A549 treated with dexamethasone at 1 μM for 4 hours (cell line): ENCODE results near the gene MAFG. TPM values are rescaled to one million over a fixed set of nuclear protein-coding genes. Genes with fewer than 3 reads are reported as not detected.

Experiments used
- total RNA-seq: library from RNA; stranded (reverse); fragments of 200-300 nt; extraction: Qiagen RNA extraction; gene quantifications from 5 replicates; pipeline ENCODE4 v1.2.3, GENCODE V29; 2022

MAFG gene
- total RNA-seq, result 19.5 to 29.0 TPM (median 25.9 TPM) in 5 replicates

DNA sequence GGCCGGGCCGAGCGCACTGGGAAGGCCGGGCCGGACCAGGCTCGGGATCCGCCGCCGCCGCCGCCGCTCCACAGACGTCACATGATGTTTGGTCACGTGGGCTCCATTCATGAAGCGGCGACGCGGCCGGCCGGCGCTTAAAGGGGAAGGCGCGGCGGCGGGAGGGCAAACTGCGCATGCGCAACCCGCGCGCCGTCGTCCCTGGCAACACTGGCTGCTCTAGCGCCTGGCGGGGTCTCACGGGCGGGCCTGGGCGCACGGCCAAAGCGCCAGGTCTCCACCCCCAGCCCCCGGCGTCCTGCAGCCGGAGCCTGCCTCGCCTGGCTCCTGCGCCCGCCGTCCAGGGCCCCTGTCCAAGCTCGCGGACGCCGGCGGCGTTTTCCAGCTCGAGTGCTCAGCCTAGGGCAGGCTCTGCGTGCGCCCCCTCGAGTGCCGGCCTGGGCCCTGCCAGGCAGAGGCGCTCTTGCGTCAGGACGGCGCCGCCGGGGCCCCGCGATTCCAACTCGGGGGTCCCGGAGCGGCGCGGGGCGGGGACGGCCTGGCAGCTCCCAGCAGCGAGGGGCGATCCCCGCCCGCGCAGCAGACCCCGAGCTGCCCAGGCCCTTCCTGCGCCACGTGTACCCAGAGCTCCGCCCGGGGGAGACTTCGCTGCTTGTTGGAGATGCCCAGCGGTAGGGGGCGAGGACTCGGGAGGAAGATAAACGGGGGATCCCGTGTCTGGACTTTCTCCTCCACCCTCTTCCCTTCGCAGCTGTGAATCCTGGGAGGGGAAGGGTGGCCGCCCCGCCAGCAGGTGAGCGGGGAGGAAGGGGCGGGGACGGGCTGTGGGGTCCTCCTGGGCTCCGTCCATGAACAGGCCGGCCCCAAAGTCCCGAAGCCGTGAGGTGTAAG is at the start of gene MAFG:
TSS of gene MAFG (minus strand) at position 83 of the 891 bp plus-strand sequence. CDS start 4,550 bp downstream, outside the sequence.

GRCh38 chr17:81961087-81961511 is 33.6 kb upstream of the MAFG start, which contains the start of gene NOTUM:
TSS of gene NOTUM (minus strand) at chr17:81961187. CDS start at chr17:81960909, 278 bp downstream.

DNA sequence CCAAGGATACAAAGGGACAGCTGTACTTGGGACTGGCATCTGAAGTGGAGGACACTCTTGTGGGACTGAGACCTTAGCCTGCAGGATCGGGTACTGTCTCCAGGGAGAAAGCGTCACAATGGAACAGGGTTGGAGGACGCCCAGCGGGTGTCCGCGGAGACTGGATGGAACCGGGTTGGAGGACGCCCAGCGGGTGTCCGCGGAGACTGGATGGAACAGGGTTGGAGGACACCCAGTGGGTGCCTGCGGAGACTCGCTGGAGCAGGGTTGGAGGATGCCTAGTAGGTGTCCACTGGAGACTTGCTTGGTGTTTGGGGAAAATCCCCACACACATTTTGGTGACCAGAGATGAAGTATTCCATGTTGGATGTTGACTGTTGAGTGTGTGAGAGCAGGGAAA is 19.7 kb upstream of the MAFG start, which contains the start of gene MYADML2:
TSS of gene MYADML2 (minus strand) at position 45 of the 400 bp plus-strand sequence. CDS start 5,492 bp downstream, outside the sequence.

GRCh38 chr17:81917565-81918332 is 9.8 kb downstream of the MAFG start, which contains the start of gene SIRT7:
TSS of gene SIRT7 (minus strand) at chr17:81918176. CDS start at chr17:81918131, 45 bp downstream.

DNA sequence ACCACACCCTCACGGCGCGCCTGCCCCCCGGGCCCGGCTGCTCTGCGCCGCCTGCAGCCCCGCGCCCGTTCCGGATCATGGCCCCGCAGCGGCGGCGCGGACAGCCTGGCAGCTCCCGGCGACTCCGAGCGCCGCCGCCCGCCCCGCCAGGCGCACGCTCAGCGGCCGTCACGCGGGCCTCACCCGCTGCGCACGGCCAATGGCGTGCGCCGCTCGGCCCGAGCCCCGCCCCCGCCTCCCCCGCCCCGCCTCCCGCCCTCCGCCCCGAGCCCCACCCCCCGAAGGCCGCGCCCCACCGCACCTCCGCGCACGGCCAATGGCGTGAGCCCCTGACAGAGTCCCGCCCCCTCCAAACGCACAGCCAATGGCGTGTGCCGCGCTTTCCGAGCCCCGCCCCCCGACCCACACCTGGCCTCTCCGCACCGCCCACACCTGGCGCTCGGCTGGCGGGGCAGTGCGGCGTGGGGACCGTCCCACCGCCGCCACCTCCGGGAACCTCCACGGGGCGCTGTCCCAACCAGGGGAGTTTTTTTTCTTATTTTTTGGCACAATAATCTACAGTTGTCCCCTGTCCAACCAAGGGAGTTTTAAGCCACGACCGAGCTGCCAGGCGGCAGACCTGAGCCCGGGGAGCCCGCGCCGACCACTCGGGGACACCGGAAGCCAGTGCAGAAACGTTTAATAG is 16.1 kb downstream of the MAFG start, which contains the start of gene PCYT2:
TSS of gene PCYT2 (minus strand) at position 123 of the 685 bp plus-strand sequence. CDS start at position 79, 44 bp downstream.

GRCh38 chr17:81902023-81902652 is 25.4 kb downstream of the MAFG start, which contains the start of gene NPB:
TSS of gene NPB (plus strand) at chr17:81902238. CDS start at chr17:81902278, 40 bp downstream.

DNA sequence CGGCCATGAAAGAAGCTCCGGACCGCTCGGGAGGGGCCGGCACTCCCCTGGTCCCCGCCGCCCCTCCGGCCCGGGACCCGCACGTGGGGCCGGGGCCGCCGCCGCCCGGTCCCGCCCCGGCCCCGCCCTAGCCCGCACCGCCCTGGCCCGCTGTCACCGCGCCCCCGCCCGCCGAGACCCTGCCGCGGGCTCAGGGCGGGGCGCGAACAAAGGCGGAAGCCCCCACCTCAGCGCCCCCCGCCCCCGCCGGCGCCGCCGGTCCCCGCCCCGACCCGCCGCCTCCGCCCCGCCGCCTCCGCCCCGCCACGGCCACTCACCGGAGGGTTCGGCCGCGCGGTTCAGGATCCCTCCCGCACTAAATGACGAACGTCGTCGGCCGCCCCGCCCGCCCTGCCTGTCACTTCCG is 56.6 kb downstream of the MAFG start, which contains the start of gene ARHGDIA:
TSS of gene ARHGDIA (minus strand) at position 357 of the 406 bp plus-strand sequence. CDS start 1,407 bp downstream, outside the sequence.

Other genes with a start within 250 kb of the MAFG start
- gene ARL16, start 243.9 kb downstream of the MAFG start, total RNA-seq, result 40.2 to 45.0 TPM (median 42.3 TPM) in 5 replicates
- 136 to 196 TPM (median 182 TPM) in 5 replicates for gene HGS, start 243.7 kb downstream of the MAFG start, total RNA-seq
- 203 to 295 TPM (median 273 TPM) in 5 replicates for gene MRPL12, start 224.4 kb downstream of the MAFG start, total RNA-seq
- 25.4 to 45.1 TPM (median 41.3 TPM) in 5 replicates for gene SLC25A10, start 215.5 kb downstream of the MAFG start, total RNA-seq
- gene GCGR, start 123.6 kb downstream of the MAFG start, total RNA-seq, result 0.08 to 0.56 TPM (median 0.33 TPM) in 5 replicates
- 81.7 to 100 TPM (median 89.2 TPM) in 5 replicates for gene MCRIP1, start 94.4 kb downstream of the MAFG start, total RNA-seq
- gene PPP1R27, start 92.7 kb downstream of the MAFG start, total RNA-seq, result 0.19 to 0.42 TPM (median 0.27 TPM) in 5 replicates
- 735 to 768 TPM (median 746 TPM) in 5 replicates for gene P4HB, start 67.2 kb downstream of the MAFG start, total RNA-seq
- gene ARHGDIA, start 56.4 kb downstream of the MAFG start, total RNA-seq, result 587 to 631 TPM (median 602 TPM) in 5 replicates
- gene ALYREF, start 36.1 kb downstream of the MAFG start, total RNA-seq, result 182 to 229 TPM (median 212 TPM) in 5 replicates
- 198 to 216 TPM (median 207 TPM) in 5 replicates for gene ANAPC11, start 36.0 kb downstream of the MAFG start, total RNA-seq
- gene NPB, start 25.5 kb downstream of the MAFG start, total RNA-seq, result 0.34 to 0.63 TPM (median 0.62 TPM) in 5 replicates
- gene PCYT2, start 16.3 kb downstream of the MAFG start, total RNA-seq, result 13.7 to 17.4 TPM (median 16.1 TPM) in 5 replicates
- 27.2 to 42.5 TPM (median 37.4 TPM) in 5 replicates for gene SIRT7, start 9.6 kb downstream of the MAFG start, total RNA-seq
- gene PYCR1, start 9.6 kb upstream of the MAFG start, total RNA-seq, result 59.9 to 84.2 TPM (median 83.7 TPM) in 5 replicates
- not detected in 5 replicates for gene MYADML2, start 19.5 kb upstream of the MAFG start, total RNA-seq
- 0.20 to 0.44 TPM (median 0.31 TPM) in 5 replicates for gene NOTUM, start 33.5 kb upstream of the MAFG start, total RNA-seq
- gene ASPSCR1, start 49.9 kb upstream of the MAFG start, total RNA-seq, result 17.1 to 25.9 TPM (median 24.4 TPM) in 5 replicates
- gene CENPX, start 95.1 kb upstream of the MAFG start, total RNA-seq, result 145 to 169 TPM (median 152 TPM) in 5 replicates
- gene LRRC45, start 95.6 kb upstream of the MAFG start, total RNA-seq, result 6.6 to 14.0 TPM (median 12.5 TPM) in 5 replicates
- gene RAC3, start 103.9 kb upstream of the MAFG start, total RNA-seq, result 26.3 to 41.3 TPM (median 39.9 TPM) in 5 replicates
- gene DCXR, start 110.0 kb upstream of the MAFG start, total RNA-seq, result 67.6 to 94.3 TPM (median 88.7 TPM) in 5 replicates
- gene RFNG, start 124.1 kb upstream of the MAFG start, total RNA-seq, result 16.9 to 23.8 TPM (median 22.2 TPM) in 5 replicates
- 98.9 to 142 TPM (median 133 TPM) in 5 replicates for gene GPS1, start 124.2 kb upstream of the MAFG start, total RNA-seq
- 71.1 to 133 TPM (median 117 TPM) in 5 replicates for gene DUS1L, start 138.1 kb upstream of the MAFG start, total RNA-seq
- gene FASN, start 170.5 kb upstream of the MAFG start, total RNA-seq, result 86.5 to 156 TPM (median 150 TPM) in 5 replicates